Measurements from ENCODE around the gene ADARB2.
"Not testable (repeated sequence)": the region's sequence is repeated elsewhere in the genome, so short reads cannot be mapped to it uniquely, and the experiment has no call there.

Gene ADARB2

DNA sequence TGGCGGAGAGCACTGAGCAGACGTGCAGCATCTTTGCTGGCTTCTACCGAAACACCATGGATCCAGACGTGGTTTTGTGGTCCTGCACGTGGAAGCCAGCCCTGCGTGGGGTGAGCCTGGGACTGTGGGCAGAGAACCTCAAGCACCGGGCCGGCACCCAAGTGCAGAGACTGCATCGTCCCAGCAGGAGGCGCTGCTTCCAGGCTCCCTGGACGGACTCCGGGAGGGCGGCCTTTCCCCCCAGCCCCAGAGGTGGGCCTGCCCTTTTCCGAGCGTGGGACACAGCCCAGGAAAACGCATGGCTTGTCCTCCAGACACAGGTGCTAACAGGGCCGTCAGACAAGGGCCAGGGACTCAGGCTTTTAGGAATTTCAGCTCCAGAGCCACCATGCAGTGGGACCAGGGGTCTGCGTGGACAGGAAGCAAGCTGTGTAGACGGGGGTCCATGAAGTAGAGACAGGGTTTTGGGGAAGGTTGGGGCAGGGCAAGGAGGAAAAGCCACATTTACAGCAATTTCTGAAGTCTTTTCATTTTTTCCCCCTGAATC is 377.2 kb downstream of the ADARB2 start:
- DNase-seq = peak; percentile 40

- peak; percentile 28 for DNase-seq
Measured at GRCh38 chr10:1359626-1359955, 377.7 kb downstream of the ADARB2 start.

DNA sequence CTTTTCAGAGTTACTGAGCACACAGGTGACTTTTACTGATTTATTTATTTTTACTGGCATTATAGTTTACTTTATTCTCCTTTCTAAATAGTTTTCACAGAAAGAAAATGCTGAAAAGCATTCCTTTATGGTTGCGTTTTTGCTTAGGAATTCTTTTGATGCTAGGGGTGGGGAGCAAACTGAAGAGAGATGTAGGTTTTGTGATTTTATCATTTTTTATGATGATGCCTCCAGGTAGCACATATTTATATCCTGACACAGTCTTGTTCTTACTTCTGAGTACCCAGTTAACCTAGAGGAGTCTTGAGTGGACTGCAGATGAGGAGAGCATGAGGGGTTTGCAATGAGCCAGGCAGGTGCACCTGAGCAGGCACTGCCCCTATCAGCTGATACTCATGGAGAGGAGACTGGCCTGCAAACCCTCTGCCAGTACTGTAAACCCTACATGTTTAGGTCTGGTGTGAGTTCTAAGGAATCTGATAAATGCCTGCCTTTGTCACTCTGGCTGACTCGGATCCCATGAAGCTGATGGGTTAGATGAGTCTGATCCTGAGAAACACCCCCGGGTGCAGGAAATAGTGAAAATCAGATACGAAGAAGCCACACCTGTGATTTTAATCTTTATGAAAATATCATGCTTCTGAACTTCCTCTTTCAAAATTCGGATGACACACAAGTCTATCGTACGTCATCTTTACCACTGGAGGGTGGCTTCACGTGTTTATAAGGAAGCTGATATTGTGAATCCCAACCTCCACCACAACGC is 378.3 kb downstream of the ADARB2 start:
- peak; percentile 39 for DNase-seq

DNA sequence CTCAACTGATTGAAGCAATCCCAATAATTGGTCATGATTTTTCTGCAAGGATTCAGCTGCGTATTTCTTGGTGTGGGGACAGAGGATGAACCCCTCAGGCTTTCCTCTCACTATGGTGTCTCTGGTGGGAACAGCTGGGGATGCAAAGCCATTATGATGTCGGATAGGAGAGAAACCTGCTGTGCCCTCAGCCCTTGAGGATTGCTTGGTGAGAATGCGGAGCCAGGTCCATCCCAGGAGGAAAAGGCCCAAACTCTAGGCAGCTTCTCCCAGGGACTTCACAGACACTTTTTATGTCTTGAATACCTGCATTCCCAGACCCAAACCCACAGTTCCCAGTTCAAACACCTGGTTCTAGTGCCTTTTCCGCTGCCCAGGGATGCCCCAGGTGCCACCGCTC is 379.2 kb downstream of the ADARB2 start:
- no peak for DNase-seq

- DNase-seq = no peak
Measured at GRCh38 chr10:1356349-1356748, 381.0 kb downstream of the ADARB2 start.

GRCh38 chr10:1354809-1355710 is 382.3 kb downstream of the ADARB2 start:
- DNase-seq = no peak

DNA sequence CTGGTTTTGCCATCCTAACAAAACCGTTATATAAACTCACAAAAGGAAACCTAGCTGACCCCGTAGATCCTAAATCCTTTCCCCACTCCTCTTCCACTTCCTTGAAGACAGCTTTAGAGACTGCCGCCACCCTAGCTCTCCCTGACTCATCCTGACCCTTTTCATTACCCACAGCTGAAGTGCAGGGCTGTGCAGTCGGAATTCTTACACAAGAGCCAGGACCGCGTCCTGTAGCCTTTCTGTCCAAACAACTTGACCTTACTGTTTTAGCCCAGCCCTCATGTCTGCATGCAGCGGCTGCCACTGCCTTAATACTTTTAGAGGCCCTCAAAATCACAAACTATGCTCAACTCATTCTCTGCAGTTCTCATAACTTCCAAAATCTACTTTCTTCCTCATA is 385.0 kb downstream of the ADARB2 start:
- not testable (repeated sequence) for DNase-seq

DNA sequence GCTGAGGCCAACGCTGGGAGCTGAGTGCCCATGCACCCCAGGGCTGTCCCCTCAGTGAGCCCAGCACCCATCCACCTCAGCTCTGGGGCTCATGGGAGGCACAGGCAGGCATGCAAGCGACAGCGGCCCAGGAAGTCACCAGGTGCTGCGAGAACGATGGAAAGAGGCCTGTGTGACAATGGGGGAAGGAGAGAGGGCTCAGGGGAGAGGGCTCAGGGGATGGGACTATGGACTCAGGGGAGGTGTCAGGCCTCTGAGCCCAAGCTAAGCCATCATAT is 388.6 kb downstream of the ADARB2 start:
- no peak for DNase-seq

DNA sequence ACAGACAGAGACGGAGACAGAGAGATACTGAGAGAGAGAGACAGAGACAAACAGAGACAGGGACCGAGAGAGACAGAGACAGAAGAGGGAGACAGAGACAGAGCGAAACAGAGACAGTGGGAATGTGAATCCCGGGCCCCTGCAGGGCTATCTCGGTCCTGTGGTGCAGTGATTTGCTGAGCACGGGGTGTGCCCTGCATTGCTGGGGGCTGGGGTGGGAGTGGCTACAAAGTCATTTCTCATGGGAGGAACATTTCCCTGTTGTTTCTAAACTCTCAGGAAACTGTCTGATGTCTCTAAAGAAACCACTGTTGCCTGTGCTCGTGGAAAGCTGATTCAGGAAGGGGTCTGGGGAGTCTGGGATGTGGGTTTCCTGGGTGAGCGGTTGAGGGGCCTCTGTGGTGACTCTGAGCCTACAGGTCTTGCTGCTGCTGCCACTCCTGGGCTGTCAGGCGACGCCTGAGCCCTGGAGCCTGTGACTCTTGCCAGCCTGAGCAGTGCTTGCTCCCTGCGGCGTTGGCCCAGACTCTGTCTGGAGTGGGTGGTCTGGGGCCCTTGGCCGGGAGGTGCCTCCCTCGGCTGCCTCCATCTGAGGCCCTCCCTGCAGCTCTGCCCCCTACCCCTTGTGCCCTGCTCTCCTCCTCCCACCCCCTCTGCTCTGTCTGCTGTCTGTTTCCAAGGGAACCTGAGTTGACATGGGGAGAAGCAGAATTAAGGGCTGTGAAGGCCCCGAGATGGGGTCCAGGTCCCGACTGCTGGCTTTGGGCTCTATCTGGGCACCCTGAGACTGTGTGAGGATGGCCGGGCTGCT is 389.2 kb downstream of the ADARB2 start:
- DNase-seq = no peak

DNA sequence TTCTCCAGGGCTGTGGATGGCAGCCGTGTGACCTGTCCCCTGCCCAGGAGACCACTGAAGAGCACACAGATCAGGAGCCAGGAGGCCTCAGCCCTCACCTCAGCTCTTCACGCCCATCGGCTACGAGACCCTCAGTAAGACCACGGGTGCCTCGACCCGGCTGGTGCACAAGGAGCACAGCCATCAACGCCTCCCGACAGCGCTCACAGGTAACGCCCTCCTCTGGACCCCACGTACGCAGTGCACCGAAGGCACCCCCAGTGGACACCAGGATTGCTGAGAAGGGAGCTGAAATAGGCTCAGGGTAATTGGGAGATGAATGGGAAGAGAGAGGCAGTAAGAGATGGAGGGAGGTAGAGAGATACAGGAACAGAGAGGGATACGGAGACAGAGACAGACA is 389.8 kb downstream of the ADARB2 start:
- DNase-seq = no peak

DNA sequence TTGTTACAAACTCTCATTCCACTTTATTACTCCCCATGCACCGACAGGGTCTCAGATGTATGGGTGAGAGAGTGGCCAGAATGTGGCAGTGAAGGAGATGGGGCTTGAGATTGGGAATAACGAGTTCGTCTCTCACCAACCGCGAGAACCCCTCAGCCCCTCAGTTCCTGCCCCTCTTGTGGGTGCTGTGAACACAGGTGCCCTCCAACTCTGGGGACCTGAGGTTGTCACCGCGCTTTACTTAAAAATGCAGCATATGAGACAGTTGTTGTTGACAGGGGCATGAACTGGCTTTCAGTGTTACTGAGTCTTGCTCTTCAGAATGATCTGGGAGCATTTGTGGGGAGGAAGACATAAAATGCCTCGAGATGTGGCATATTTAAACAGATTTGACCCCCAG is 391.1 kb downstream of the ADARB2 start:
- no peak for DNase-seq

- DNase-seq = no peak
Measured at GRCh38 chr10:1345368-1345767, 392.0 kb downstream of the ADARB2 start.

DNA sequence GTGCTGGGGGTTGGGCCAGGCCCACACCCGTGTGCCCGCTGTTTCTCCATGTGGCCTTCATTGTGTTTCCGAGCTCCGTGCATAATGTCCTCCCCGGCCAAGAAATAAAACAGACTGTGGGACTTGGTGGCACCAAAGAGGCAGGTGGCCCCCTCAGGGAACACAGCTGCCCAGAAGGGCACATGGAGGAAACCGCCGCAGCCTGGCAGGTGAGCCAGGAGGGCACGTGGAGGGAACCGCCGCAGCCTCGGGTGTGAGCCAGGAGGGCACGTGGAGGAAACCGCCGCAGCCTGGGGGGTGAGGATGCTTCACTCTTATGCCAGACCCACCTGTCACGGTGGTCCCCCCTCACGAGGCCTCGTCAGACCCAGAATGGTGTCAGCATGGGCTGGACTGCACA is 392.5 kb downstream of the ADARB2 start:
- no peak for DNase-seq

- DNase-seq = no peak
Measured at GRCh38 chr10:1344408-1344807, 392.9 kb downstream of the ADARB2 start.

GRCh38 chr10:1343176-1343575 is 394.1 kb downstream of the ADARB2 start:
- DNase-seq = no peak

- not testable (repeated sequence) for DNase-seq
Measured at GRCh38 chr10:1341052-1341451, 396.3 kb downstream of the ADARB2 start.

- DNase-seq = no peak
Measured at GRCh38 chr10:1339396-1339795, 397.9 kb downstream of the ADARB2 start.

DNA sequence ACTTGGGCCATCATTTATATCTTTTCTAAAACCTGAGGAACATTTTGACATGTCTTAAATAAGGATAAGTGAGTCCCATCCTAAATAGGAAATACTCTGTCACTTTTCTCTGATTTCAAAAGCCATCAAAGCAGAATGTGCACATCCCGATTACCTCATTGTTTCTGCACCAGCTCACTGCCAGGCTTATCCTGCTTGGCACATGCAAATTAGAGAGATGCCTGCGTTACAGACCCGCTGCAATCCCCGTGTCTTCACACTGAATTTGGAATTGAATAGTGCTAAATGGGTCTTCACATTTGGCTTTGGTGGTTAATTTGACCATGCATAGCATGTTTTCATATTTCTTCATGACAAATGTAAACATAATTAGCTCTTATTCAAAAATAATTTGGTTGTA is 401.7 kb downstream of the ADARB2 start:
- no peak for DNase-seq

DNA sequence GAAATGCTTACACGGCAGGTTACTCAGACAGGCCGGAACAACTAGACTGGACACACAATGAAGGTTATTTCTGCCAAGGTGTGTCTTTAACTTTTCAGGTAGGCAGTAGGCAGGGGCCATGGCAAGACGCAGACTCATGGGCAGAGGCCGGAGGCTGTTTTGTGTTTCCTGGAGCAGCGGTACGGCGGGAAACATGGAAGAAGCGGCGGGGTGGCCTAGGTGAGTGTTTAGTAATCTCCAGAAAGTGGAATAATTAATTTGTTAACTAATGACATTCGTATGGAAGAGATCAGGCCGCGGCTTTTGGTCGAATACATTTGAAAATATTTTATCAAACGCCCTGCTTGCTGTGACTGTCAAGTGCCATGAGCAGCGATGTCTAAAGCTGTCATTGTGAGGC is 403.3 kb downstream of the ADARB2 start:
- no peak for DNase-seq

DNA sequence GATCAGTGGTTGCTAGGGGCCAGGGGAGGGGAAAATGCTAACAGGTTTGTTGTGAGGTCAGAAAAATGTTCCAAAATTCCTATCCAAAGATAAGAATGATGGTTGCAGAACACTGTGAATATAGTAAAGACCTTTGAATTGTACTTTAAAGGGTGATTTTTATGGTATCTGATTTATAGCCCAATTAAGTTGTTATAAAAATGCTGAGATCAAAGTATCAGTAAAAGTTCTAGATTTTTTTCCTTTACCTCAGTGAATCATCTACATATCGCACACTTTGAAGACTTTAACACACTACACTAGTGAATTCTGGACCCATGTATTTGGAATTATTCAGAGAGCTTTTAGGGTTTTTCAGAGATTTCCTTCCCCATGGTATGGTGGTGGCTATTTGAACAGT is 405.8 kb downstream of the ADARB2 start:
- DNase-seq = no peak

- no peak for DNase-seq
Measured at GRCh38 chr10:1329622-1330021, 407.7 kb downstream of the ADARB2 start.

DNA sequence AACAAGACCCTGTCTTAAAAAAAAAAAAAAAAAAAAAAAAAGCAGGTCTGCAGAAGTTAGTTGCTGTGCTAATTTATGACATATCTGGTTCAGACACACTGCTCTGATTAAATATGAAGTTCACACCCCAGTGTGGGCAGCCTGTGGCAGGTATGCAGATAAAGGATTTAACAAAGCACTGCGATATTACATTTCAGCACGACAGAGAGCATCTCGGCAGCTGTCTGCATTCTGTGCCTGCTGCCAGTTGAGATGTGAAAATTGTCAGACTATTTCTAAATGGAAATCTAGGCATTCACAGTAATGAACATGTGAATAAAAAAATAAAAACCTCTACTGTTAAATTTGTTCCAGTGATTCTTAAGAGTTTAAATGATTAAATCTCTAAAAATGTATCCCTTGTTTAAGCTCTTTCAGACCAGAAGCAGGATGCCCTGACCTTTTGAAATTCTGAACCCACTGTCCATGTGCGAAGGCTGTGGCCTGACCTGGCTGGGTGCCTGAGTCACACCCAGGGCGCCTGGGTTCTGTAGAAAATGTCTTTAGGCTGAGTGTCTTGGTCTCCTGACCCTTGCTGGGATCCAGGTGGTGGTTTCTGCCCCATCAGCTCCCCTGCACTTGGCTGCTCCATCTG is 408.2 kb downstream of the ADARB2 start:
- no peak for DNase-seq
